Measurements from ENCODE around the gene GBP4. TPM values are rescaled to one million over a fixed set of nuclear protein-coding genes. Genes with fewer than 3 reads are reported as not detected.

The GBP4 gene
- total and polyA plus RNA-seq, 2 experiments from 2014 or later, result 0.03 TPM; not detected in 1

DNA sequence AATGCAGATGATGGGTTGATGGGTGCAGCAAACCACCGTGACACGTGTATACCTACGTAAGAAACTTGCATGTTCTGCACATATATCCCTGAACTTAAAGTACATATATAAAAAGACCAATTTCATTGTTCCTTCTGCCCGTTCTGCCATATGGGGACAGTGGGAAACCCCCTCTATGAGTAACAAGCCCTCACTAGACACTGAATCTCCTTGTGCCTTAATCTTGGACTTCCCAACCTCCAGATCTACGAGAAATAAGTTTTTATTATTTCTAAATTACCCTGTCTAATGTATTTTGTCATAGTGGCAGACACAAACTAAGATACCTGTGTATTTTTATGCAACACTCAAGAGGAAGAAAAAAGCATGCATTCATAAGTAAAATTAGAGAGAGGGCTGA, 32.9 kb downstream of the GBP4 start:
- Mint-ChIP-seq H3K9me3 (no peaks in the 10 kb centered on the region), H3K27me3 (ENCODE audit: insufficient read depth, low read depth, poor library complexity) (no peaks in the 10 kb centered on the region), H3K4me3 (no peak overlapping the region), H3K27ac (no peak overlapping the region), H3K36me3 (ENCODE audit: low read depth) (no peaks in the 10 kb centered on the region), H3K4me1 (no peaks in the 10 kb centered on the region)
- no peak overlapping the region for H2AFZ ChIP-seq
- no peak for TF ChIP-seq REST (IDR thresholded peaks at IDR 0.05; ENCODE audit: unreplicated experiment)
- no peak for TF ChIP-seq NANOG (IDR thresholded peaks at IDR 0.05; ENCODE audit: borderline replicate concordance)
- H3K36me3 ChIP-seq (ENCODE audit: insufficient read depth), result no peaks in the 10 kb centered on the region
- H3K27me3 ChIP-seq (ENCODE audit: insufficient read depth), result no peaks in the 10 kb centered on the region
- no peaks in the 10 kb centered on the region for H3F3A ChIP-seq (replicated peaks; ENCODE audit: low read depth)
- ATAC-seq (no peak), DNase-seq (ENCODE audit: low spot score) (no peak)
- H3K4me1 ChIP-seq (ENCODE audit: insufficient read depth), result no peaks in the 10 kb centered on the region
- H3K27ac ChIP-seq (ENCODE audit: low read depth), result no peak overlapping the region
- peaks cover 4% of the 10 kb centered on the region; the same call in 1 of the 2 replicates for H3K9me2 ChIP-seq (ENCODE audit: insufficient read depth)
- no peak overlapping the region for H3K4me3 ChIP-seq
- H4K20me1 ChIP-seq (replicated peaks; ENCODE audit: insufficient read depth), result no peaks in the 10 kb centered on the region
- H3K4me2 ChIP-seq, result no peak overlapping the region
- H3K79me2 ChIP-seq (replicated peaks; ENCODE audit: insufficient read depth), result no peaks in the 10 kb centered on the region

- Mint-ChIP-seq H3K27me3 (ENCODE audit: insufficient read depth, low read depth, poor library complexity) (no peaks in the 10 kb centered on the region), H3K27ac (no peak overlapping the region), H3K4me1 (no peaks in the 10 kb centered on the region), H3K9me3 (no peaks in the 10 kb centered on the region), H3K36me3 (ENCODE audit: low read depth) (no peaks in the 10 kb centered on the region), H3K4me3 (no peak overlapping the region)
- no peaks in the 10 kb centered on the region for H4K20me1 ChIP-seq (replicated peaks; ENCODE audit: insufficient read depth)
- H3K4me1 ChIP-seq (ENCODE audit: insufficient read depth), result no peaks in the 10 kb centered on the region
- no peak for ATAC-seq
- no peak for DNase-seq (ENCODE audit: low spot score)
- H3K4me3 ChIP-seq, result no peak overlapping the region
- H3K79me2 ChIP-seq (replicated peaks; ENCODE audit: insufficient read depth), result no peaks in the 10 kb centered on the region
- no peaks in the 10 kb centered on the region for H3F3A ChIP-seq (replicated peaks; ENCODE audit: low read depth)
- H3K9me2 ChIP-seq (ENCODE audit: insufficient read depth), result no peaks in the 10 kb centered on the region
- no peak overlapping the region for H2AFZ ChIP-seq
- no peak overlapping the region for H3K4me2 ChIP-seq
- no peaks in the 10 kb centered on the region for H3K27me3 ChIP-seq (ENCODE audit: insufficient read depth)
- H3K36me3 ChIP-seq (ENCODE audit: insufficient read depth), result no peaks in the 10 kb centered on the region
- no peak overlapping the region for H3K27ac ChIP-seq (ENCODE audit: low read depth)
- no peak for TF ChIP-seq CREB1 (CRISPR knock-in tag; IDR thresholded peaks at IDR 0.05; ENCODE audit: low read depth)
- TF ChIP-seq ZNF462 (CRISPR knock-in tag; IDR thresholded peaks at IDR 0.05), result no peak
- no peak for TF ChIP-seq STAT1 (IDR thresholded peaks at IDR 0.05; ENCODE audit: unreplicated experiment)
- TF ChIP-seq POLR2AphosphoS5 (IDR thresholded peaks at IDR 0.05; ENCODE audit: low read depth), result no peak
- no peak for TF ChIP-seq EZH2 (IDR thresholded peaks at IDR 0.05; ENCODE audit: low read depth, unreplicated experiment)
- TF ChIP-seq, protein P1, sequence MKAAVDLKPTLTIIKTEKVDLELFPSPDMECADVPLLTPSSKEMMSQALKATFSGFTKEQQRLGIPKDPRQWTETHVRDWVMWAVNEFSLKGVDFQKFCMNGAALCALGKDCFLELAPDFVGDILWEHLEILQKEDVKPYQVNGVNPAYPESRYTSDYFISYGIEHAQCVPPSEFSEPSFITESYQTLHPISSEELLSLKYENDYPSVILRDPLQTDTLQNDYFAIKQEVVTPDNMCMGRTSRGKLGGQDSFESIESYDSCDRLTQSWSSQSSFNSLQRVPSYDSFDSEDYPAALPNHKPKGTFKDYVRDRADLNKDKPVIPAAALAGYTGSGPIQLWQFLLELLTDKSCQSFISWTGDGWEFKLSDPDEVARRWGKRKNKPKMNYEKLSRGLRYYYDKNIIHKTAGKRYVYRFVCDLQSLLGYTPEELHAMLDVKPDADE (IDR thresholded peaks at IDR 0.05), result no peak
Observed at GRCh38 chr1:89151047-89151446, 47.7 kb downstream of the GBP4 start.
